AG04449 (cell line): ENCODE results near the gene MICU2.

Experiments used
- CTCF ChIA-PET: fragments of 350-600 bp; formaldehyde crosslinking; extraction: SDS; loops from one replicate; lab custom pipeline; 2021; ENCODE audit warnings: antibody characterized with exemption; lab: Yijun Ruan, JAX
- POLR2A ChIA-PET: fragments of 400-600, 350-600 bp; formaldehyde crosslinking; extraction: SDS; loops from one replicate; lab custom pipeline; 2020; ENCODE audit warnings: antibody characterized with exemption, inconsistent platforms; lab: Yijun Ruan, JAX
- DNase-seq: peaks from one replicate; pipeline ENCODE4 v3.0.0-alpha.2; 2010; ENCODE audit warnings: low read depth, low spot score
- H3K4me3 ChIP-seq: 2 replicates; pipeline ENCODE4 v1.5.1; 2011; ENCODE audit warnings: low read depth, mild to moderate bottlenecking, control low read depth, low read length
- CTCF ChIP-seq: IDR thresholded peaks from one replicate; pipeline ENCODE4 v1.5.1; 2011; ENCODE audit warnings: mild to moderate bottlenecking, moderate library complexity, low read length, control low read depth, inconsistent platforms; ENCODE audit not compliant: insufficient read depth; ENCODE audit errors: missing control alignments

Gene MICU2

GRCh38 chr13:21616205-21616866 lies 12.4 kb upstream of the MICU2 start:
- no peak for TF ChIP-seq CTCF
- CTCF ChIA-PET, result interaction anchor here (1.4 to 4.9 kb wide), 4 partner anchors 9 to 21 kb away, joined by 3 to 33 read pairs (median 6); partner anchors contain the start of gene MICU2
- DNase-seq, result no peak
- no peak overlapping the region for H3K4me3 ChIP-seq
- POLR2A ChIA-PET, result interaction anchor here (1.2 kb wide), 1 partner anchor 13 kb away, joined by 8 read pairs; the partner anchor contains the start of gene MICU2

GRCh38 chr13:21615427-21615826 lies 11.5 kb upstream of the MICU2 start:
- no peak overlapping the region for H3K4me3 ChIP-seq
- no peak for TF ChIP-seq CTCF
- DNase-seq, result no peak
- ChIA-PET POLR2A (interaction anchor here (1.2 kb wide), 1 partner anchor 12 kb away, joined by 8 read pairs; the partner anchor contains the start of gene MICU2), CTCF (interaction anchor here (1.4 to 4.9 kb wide), 2 partner anchors 12 to 22 kb away, joined by 3 to 33 read pairs; partner anchors contain the start of gene MICU2)

GRCh38 chr13:21613791-21614190 lies 9.8 kb upstream of the MICU2 start:
- POLR2A ChIA-PET, result no interaction called here
- DNase-seq, result no peak
- H3K4me3 ChIP-seq, result no peak overlapping the region
- no peak for TF ChIP-seq CTCF
- CTCF ChIA-PET, result interaction anchor here (4.9 kb wide), 1 partner anchor 24 kb away, joined by 33 read pairs; no protein-coding TSS in a partner anchor

GRCh38 chr13:21611385-21611784 lies 7.4 kb upstream of the MICU2 start:
- no peak overlapping the region for H3K4me3 ChIP-seq
- TF ChIP-seq CTCF, result no peak
- CTCF ChIA-PET, result interaction anchor here (1.4 kb wide), 1 partner anchor 27 kb away, joined by 3 read pairs; no protein-coding TSS in a partner anchor
- DNase-seq, result no peak
- POLR2A ChIA-PET, result no interaction called here

- CTCF ChIA-PET, result no interaction called here
- no peak for DNase-seq
- TF ChIP-seq CTCF, result no peak
- POLR2A ChIA-PET, result no interaction called here
- H3K4me3 ChIP-seq, result no peak overlapping the region
These were observed 6.7 kb upstream of the MICU2 start for GRCh38 chr13:21610687-21611086.

GRCh38 chr13:21608961-21609360 lies 5.0 kb upstream of the MICU2 start:
- CTCF ChIA-PET, result interaction anchor here (2.7 kb wide), 1 partner anchor 29 kb away, joined by 9 read pairs; no protein-coding TSS in a partner anchor
- TF ChIP-seq CTCF, result no peak
- POLR2A ChIA-PET, result no interaction called here
- DNase-seq, result no peak
- no peak overlapping the region for H3K4me3 ChIP-seq
